MM.1S (cell line): ENCODE results near the gene POP7.

Experiments
- DNase-seq: peaks from one replicate; pipeline ENCODE4 v3.0.0-alpha.2; 2015
- H2AFZ ChIP-seq: fragments of 300-600 bp; sonication (generic); 2 replicates; pipeline ENCODE4 v1.6.0; 2016; ENCODE audit warnings: antibody characterized with exemption, low read length
- H3F3A ChIP-seq: fragments of 300-600 bp; sonication (generic); 2 replicates; pipeline ENCODE4 v1.6.1; 2016; ENCODE audit warnings: mild to moderate bottlenecking, antibody characterized with exemption, low read length, moderate library complexity, mixed read lengths; ENCODE audit not compliant: insufficient read depth
- H3K27ac ChIP-seq: fragments of 300-600 bp; sonication (generic); 2 replicates; pipeline ENCODE4 v1.5.1; 2016; ENCODE audit warnings: mild to moderate bottlenecking, low read length
- H3K27me3 ChIP-seq: fragments of 300-600 bp; sonication (generic); replicated peaks from 2 replicates; pipeline ENCODE4 v1.6.0; 2016; ENCODE audit warnings: low read length; ENCODE audit not compliant: insufficient read depth
- H3K36me3 ChIP-seq: fragments of 300-600 bp; sonication (generic); replicated peaks from 2 replicates; pipeline ENCODE4 v1.6.1; 2016; ENCODE audit warnings: mild to moderate bottlenecking, low read length, mixed read lengths; ENCODE audit not compliant: insufficient read depth
- H3K4me1 ChIP-seq: fragments of 300-600 bp; sonication (generic); 2 replicates; pipeline ENCODE4 v1.6.1; 2016; ENCODE audit warnings: low read length, mixed read lengths
- H3K4me2 ChIP-seq: fragments of 300-600 bp; sonication (generic); 2 replicates; pipeline ENCODE4 v1.6.0; 2016; ENCODE audit warnings: low read depth, low read length
- H3K4me3 ChIP-seq: fragments of 300-600 bp; sonication (generic); 2 replicates; pipeline ENCODE4 v1.5.1; 2016; ENCODE audit warnings: low read length, mixed read lengths
- H3K79me2 ChIP-seq: fragments of 300-600 bp; sonication (generic); 2 replicates; pipeline ENCODE4 v1.6.1; 2016; ENCODE audit warnings: mixed run types, low read length, mixed read lengths
- H3K9ac ChIP-seq: fragments of 300-600 bp; sonication (generic); 2 replicates; pipeline ENCODE4 v1.6.1; 2016; ENCODE audit warnings: low read length, mixed read lengths
- H3K9me2 ChIP-seq: fragments of 300-600 bp; sonication (generic); replicated peaks from 2 replicates; pipeline ENCODE4 v1.6.1; 2016; ENCODE audit warnings: mild to moderate bottlenecking, low read length, mixed read lengths; ENCODE audit not compliant: insufficient read depth
- H3K9me3 ChIP-seq: fragments of 300-600 bp; sonication (generic); replicated peaks from 2 replicates; pipeline ENCODE4 v1.6.1; 2016; ENCODE audit warnings: mild to moderate bottlenecking, low read length, mixed read lengths; ENCODE audit not compliant: insufficient read depth
- H4K20me1 ChIP-seq: fragments of 300-600 bp; sonication (generic); 2 replicates; pipeline ENCODE4 v1.6.1; 2016; ENCODE audit warnings: mild to moderate bottlenecking, low read length, moderate library complexity, mixed read lengths; ENCODE audit not compliant: insufficient read depth
- EZH2 ChIP-seq: fragments of 300-600 bp; sonication (generic); optimal IDR thresholded peaks from 2 replicates; pipeline ENCODE3; 2017; ENCODE audit warnings: low read depth, mild to moderate bottlenecking, antibody characterized with exemption, low read length, mixed read lengths
- EZH2phosphoT487 ChIP-seq: fragments of 300-600 bp; sonication (generic); IDR thresholded peaks from 2 replicates; pipeline ENCODE4 v1.6.1; 2018; ENCODE audit warnings: antibody characterized with exemption, low read length
- TF ChIP-seq, protein P1 (sequence below): fragments of 300-600 bp; sonication (generic); IDR thresholded peaks from 2 replicates; pipeline ENCODE4 v1.5.1; 2016; ENCODE audit warnings: antibody characterized with exemption, low read length, mixed read lengths

POP7 gene

GRCh38 chr7:100730136-100730800 lies 24.3 kb downstream of the POP7 start:
- Histone ChIP-seq H3K4me2 (no peak overlapping the region), H3K9me2 (no peaks in the 10 kb centered on the region), H3K4me1 (no peaks in the 10 kb centered on the region), H3K27me3 (peaks cover 90% of the 10 kb centered on the region), H3K27ac (no peak overlapping the region), H3K9me3 (no peaks in the 10 kb centered on the region), H3K36me3 (no peaks in the 10 kb centered on the region), H2AFZ (no peak overlapping the region), H4K20me1 (no peaks in the 10 kb centered on the region), H3K4me3 (no peak overlapping the region), H3K9ac (no peak overlapping the region), H3K79me2 (no peaks in the 10 kb centered on the region), H3F3A (no peaks in the 10 kb centered on the region)
- no peak for TF ChIP-seq EZH2phosphoT487
- no peak for TF ChIP-seq EZH2
- TF ChIP-seq, protein P1, sequence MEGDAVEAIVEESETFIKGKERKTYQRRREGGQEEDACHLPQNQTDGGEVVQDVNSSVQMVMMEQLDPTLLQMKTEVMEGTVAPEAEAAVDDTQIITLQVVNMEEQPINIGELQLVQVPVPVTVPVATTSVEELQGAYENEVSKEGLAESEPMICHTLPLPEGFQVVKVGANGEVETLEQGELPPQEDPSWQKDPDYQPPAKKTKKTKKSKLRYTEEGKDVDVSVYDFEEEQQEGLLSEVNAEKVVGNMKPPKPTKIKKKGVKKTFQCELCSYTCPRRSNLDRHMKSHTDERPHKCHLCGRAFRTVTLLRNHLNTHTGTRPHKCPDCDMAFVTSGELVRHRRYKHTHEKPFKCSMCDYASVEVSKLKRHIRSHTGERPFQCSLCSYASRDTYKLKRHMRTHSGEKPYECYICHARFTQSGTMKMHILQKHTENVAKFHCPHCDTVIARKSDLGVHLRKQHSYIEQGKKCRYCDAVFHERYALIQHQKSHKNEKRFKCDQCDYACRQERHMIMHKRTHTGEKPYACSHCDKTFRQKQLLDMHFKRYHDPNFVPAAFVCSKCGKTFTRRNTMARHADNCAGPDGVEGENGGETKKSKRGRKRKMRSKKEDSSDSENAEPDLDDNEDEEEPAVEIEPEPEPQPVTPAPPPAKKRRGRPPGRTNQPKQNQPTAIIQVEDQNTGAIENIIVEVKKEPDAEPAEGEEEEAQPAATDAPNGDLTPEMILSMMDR = no peak
- no peak for DNase-seq

DNA sequence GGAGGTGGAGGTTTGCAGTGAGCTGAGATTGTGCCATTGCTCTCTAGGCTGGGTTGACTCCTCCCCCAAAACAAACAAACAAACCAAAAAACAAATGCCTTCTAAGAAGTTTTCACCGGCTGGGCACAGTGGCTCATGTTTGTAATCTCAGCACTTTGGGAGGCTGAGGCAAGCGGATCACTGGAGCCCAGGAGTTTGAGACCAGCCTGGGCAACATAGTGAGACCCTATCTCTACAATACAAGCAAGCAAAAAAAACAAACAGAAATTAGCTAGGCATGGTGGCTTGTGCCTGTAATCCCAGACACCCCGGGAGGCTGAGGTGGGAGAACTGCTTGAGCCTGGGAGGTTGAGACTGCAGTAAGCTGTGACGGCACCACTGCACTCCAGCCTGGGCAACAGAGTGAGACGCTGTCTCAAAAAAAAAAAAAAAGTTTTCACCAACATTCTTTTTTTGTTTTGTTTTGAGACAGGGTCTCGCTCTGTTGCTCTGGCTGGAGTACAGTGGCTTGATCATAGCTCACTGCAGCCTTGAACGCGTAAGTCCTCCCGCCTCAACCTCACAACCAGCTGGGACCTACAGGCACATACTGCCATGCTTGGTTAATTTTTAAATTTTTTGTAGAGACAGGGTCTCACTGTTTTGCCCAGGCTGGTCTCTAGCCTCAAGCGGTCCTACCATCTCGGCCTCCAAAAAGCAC lies 26.2 kb downstream of the POP7 start:
- Histone ChIP-seq H3K36me3 (no peaks in the 10 kb centered on the region), H3K27ac (no peak overlapping the region), H3K27me3 (peaks cover 90% of the 10 kb centered on the region), H3K9me3 (no peaks in the 10 kb centered on the region), H3K79me2 (no peaks in the 10 kb centered on the region), H3K9ac (no peak overlapping the region), H2AFZ (no peak overlapping the region), H3K4me3 (no peak overlapping the region), H3K4me1 (no peaks in the 10 kb centered on the region), H3F3A (no peaks in the 10 kb centered on the region), H4K20me1 (no peaks in the 10 kb centered on the region), H3K9me2 (no peaks in the 10 kb centered on the region), H3K4me2 (no peak overlapping the region)
- DNase-seq = no peak
- TF ChIP-seq EZH2phosphoT487 = no peak
- TF ChIP-seq, protein P1 = no peak
- no peak for TF ChIP-seq EZH2

GRCh38 chr7:100735730-100736129 lies 29.8 kb downstream of the POP7 start:
- no peaks in the 10 kb centered on the region for H4K20me1 ChIP-seq
- H3K79me2 ChIP-seq = no peaks in the 10 kb centered on the region
- H3K9me2 ChIP-seq = no peaks in the 10 kb centered on the region
- H3K4me1 ChIP-seq = no peaks in the 10 kb centered on the region
- no peak for DNase-seq
- TF ChIP-seq, protein P1 = no peak
- TF ChIP-seq EZH2phosphoT487 = no peak
- TF ChIP-seq EZH2 = no peak
- H3K4me3 ChIP-seq = no peak overlapping the region
- H3K27ac ChIP-seq = no peak overlapping the region
- H3K27me3 ChIP-seq = peaks cover 86% of the 10 kb centered on the region
- no peak overlapping the region for H3K4me2 ChIP-seq
- H3K36me3 ChIP-seq = no peaks in the 10 kb centered on the region
- H3K9me3 ChIP-seq = no peaks in the 10 kb centered on the region
- no peak overlapping the region for H2AFZ ChIP-seq
- no peak overlapping the region for H3K9ac ChIP-seq
- H3F3A ChIP-seq = no peaks in the 10 kb centered on the region
